ENCODE measurements around the gene ALCAM. TPM values are rescaled to one million over a fixed set of nuclear protein-coding genes. Genes with fewer than 3 reads are reported as not detected.

The ALCAM gene
- polyA plus RNA-seq, 1 of the 3 experiments (the other 2 are of a cell fraction): 58.3 TPM

GRCh38 chr3:105534491-105534890 is 167.8 kb downstream of the ALCAM start:
- CTCF ChIA-PET: no interaction called here

More at GRCh38 chr3:105534491-105534890, 167.8 kb downstream of the ALCAM start:
- H3F3A ChIP-seq (replicated peaks; ENCODE audit: insufficient read depth): peaks cover 13% of the 10 kb centered on the region
- no peak overlapping the region for H3K9ac ChIP-seq
- no peaks in the 10 kb centered on the region; the same call in 1 of the 2 replicates for H3K9me3 ChIP-seq
- H3K79me2 ChIP-seq (ENCODE audit: insufficient read depth): peaks cover 13% of the 10 kb centered on the region; the same call in 1 of the 2 replicates
- H3K9me2 ChIP-seq: no peaks in the 10 kb centered on the region
- 94% methylated on average over 5 of the region's 5 CpGs for WGBS (ENCODE audit: low lambda C conversion rate)
- no peak overlapping the region for H3K4me2 ChIP-seq
- POLR2A ChIA-PET: no interaction called here
- peaks cover 23 to 68% of the 10 kb centered on the region in 2 experiments for H3K36me3 ChIP-seq (replicated peaks in 1 of 2; ENCODE audit: control insufficient read depth in 1 of 2, insufficient read depth in 2 of 2, low read length in 1 of 2)
- no peak overlapping the region for H3K4me3 ChIP-seq (ENCODE audit: low read depth in 2 of 2, low read length in 1 of 2)
- no peak for TF ChIP-seq USF2 (IDR thresholded peaks at IDR 0.05; ENCODE audit: borderline replicate concordance, low read depth, low read length)
- no peak for TF ChIP-seq TEAD4 (IDR thresholded peaks at IDR 0.05; ENCODE audit: borderline replicate concordance, insufficient read depth)
- no peak for TF ChIP-seq GABPA (IDR thresholded peaks at IDR 0.05; ENCODE audit: low read depth)
- no peak for TF ChIP-seq YY1 (IDR thresholded peaks at IDR 0.05; ENCODE audit: low read depth)
- no peak for TF ChIP-seq TCF12 (IDR thresholded peaks at IDR 0.05)
- no peak for TF ChIP-seq NFIC (IDR thresholded peaks at IDR 0.05; ENCODE audit: borderline replicate concordance)
- no peak for TF ChIP-seq POLR2AphosphoS5 (IDR thresholded peaks at IDR 0.05; ENCODE audit: low read depth, low read length)
- no peak for TF ChIP-seq ZBTB33 (IDR thresholded peaks at IDR 0.05; ENCODE audit: borderline replicate concordance, low read depth)
- no peak for TF ChIP-seq GATA2 (CRISPR knock-in tag; IDR thresholded peaks at IDR 0.05)
- TF ChIP-seq CHD2 (IDR thresholded peaks at IDR 0.05; ENCODE audit: low read length, partially characterized antibody): no peak
- no peak for TF ChIP-seq EP300 (IDR thresholded peaks at IDR 0.05; ENCODE audit: borderline replicate concordance in 1 of 2, low read depth in 1 of 2, low read length in 1 of 2)
- no peak for TF ChIP-seq PBX3 (IDR thresholded peaks at IDR 0.05)
- DNase-seq: no peak
- H3K4me1 ChIP-seq (ENCODE audit: control insufficient read depth in 1 of 2, insufficient read depth in 2 of 2, low read depth in 1 of 2, low read length in 1 of 2): peaks cover 6 to 12% of the 10 kb centered on the region in 2 experiments; a peak in 3 of 4 replicates
- H3K27me3 ChIP-seq (ENCODE audit: insufficient read depth): no peaks in the 10 kb centered on the region
- no peak overlapping the region for H3K27ac ChIP-seq (ENCODE audit: low read depth in 2 of 2, low read length in 1 of 2)
- no peaks in the 10 kb centered on the region for H4K20me1 ChIP-seq (ENCODE audit: insufficient read depth)
- H2AFZ ChIP-seq (ENCODE audit: low read depth): no peak overlapping the region

All from SK-N-SH (cell line).